ENCODE results near the gene MESP2.

The MESP2 gene

GRCh38 chr15:89820666-89821611, 44.8 kb downstream of the MESP2 start:
- no peak for DNase-seq

- DNase-seq = no peak
Measured at GRCh38 chr15:89822026-89822425, 45.9 kb downstream of the MESP2 start.

GRCh38 chr15:89822611-89822950, 46.4 kb downstream of the MESP2 start:
- DNase-seq = no peak

- DNase-seq = no peak
Measured at GRCh38 chr15:89822951-89823711, 47.0 kb downstream of the MESP2 start.

GRCh38 chr15:89823836-89824606, 47.9 kb downstream of the MESP2 start:
- no peak for DNase-seq

- DNase-seq = no peak
Measured at GRCh38 chr15:89824607-89824867, 48.4 kb downstream of the MESP2 start.

- DNase-seq = no peak
Measured at GRCh38 chr15:89825271-89825940, 49.3 kb downstream of the MESP2 start.

- no peak for DNase-seq
Measured at GRCh38 chr15:89826671-89827655, 50.8 kb downstream of the MESP2 start.

- DNase-seq = no peak
Measured at GRCh38 chr15:89827829-89828228, 51.7 kb downstream of the MESP2 start.

Data from NCI-H526 treated with DMSO at 0.1 percent for 48 hours (cell line).